HT-29 (cell line): ENCODE measurements around the gene ZDHHC7. TPM values are rescaled to one million over a fixed set of nuclear protein-coding genes. Genes with fewer than 3 reads are reported as not detected.
"Not testable (repeated sequence)": the region's sequence is repeated elsewhere in the genome, so short reads cannot be mapped to it uniquely, and the experiment has no call there.

Source experiments
- DNase-seq: peaks from one replicate; pipeline ENCODE4 v3.0.0-alpha.2; 2015; ENCODE audit warnings: low spot score
- total RNA-seq: library from RNA; depleted of rRNA; stranded (reverse); fragments of >200 nt; shearing (Covaris generic); gene quantifications from 2 replicates; pipeline ENCODE4 v1.2.3, GENCODE V29; 2014; rRNA removed

ZDHHC7 gene, protein sequence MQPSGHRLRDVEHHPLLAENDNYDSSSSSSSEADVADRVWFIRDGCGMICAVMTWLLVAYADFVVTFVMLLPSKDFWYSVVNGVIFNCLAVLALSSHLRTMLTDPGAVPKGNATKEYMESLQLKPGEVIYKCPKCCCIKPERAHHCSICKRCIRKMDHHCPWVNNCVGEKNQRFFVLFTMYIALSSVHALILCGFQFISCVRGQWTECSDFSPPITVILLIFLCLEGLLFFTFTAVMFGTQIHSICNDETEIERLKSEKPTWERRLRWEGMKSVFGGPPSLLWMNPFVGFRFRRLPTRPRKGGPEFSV
- 40.1 and 40.3 TPM in 2 replicates for total RNA-seq

DNA sequence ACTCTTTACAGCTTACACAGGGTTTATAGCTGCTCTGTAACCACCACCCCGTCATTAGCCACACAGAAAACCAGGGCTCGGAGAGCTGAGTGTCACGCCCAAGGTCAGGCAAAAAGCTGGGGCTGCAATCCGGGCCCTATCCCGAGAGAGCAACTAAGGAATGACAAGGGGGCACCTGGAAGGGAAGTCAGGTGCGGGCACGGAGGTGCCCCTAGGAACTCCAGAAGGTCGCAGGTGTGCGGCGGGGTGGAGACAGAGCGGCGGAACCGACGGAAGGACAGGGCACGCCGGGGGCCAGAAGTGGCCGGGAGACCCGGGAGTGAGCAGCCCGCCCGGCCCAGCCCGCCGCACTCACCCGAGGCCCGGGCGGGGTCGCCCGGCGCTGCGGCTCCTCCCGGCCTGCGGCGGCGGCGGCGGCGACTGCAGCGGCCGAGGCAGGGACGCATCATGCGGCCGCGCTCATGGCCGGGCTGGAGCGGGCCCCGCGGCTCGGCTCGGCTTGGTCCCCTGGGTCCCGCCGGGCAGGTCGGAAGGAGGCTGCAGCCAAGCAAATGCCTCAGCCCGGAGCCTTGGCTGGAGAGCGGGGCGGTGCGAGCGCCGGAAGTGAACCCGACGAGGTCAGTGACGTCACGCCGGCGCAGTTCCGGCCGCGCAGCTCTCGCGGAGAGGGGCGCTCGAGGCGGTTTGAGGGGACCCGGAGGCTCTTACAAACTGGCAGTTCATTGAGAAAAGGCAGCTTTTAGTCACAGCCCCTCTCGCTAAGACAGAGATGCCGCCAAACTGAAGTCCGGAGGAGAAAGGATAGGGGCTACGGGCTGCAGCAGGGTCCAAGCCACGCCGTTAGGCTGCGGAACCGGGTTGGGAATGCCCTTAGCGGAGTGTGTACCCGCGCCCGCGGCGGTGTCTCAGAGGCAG lies at the start of gene ZDHHC7:
ZDHHC7 (minus strand) TSS at position 605 of the 915 bp plus-strand sequence. CDS start 20,917 bp downstream, outside the sequence.
- DNase-seq, result peak; percentile 89

DNA sequence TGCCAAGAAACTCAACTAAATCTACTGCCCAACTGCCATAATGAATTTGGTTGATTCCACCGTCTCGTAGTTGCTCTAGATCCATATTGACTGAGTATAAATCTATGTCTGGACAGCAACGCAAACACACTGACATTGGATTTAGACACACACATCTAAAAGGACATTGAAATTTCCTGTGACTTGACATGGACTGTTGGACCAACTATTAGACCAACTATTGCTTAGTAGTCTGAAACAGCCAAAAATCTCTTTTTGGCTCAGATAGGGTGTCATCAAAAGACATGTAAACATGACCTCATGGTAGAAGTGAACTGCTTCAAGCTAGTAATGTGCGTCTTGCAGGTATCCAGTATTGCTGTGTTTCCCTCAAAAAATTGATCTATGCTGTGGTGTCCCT lies 47.6 kb upstream of the ZDHHC7 start:
- DNase-seq, result no peak

DNA sequence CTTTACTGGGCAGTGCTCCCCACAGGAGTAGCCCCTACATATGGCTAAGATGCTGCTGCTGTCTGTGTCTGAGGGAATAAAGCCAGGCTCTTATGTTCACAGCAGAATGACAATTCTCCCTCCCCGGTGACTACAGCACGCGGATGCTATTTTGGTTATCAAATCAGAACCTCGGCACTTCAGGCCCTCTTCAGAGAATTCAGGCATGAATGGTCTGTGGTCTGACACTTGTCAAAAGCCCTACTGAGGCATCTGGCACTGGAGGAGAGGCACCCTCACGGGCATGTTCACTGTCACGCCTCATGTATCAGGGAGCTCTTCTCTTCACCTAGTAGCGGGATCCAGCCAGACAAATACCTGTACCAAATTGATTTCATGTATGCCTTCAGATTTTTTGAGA lies 46.6 kb upstream of the ZDHHC7 start:
- DNase-seq, result no peak

DNA sequence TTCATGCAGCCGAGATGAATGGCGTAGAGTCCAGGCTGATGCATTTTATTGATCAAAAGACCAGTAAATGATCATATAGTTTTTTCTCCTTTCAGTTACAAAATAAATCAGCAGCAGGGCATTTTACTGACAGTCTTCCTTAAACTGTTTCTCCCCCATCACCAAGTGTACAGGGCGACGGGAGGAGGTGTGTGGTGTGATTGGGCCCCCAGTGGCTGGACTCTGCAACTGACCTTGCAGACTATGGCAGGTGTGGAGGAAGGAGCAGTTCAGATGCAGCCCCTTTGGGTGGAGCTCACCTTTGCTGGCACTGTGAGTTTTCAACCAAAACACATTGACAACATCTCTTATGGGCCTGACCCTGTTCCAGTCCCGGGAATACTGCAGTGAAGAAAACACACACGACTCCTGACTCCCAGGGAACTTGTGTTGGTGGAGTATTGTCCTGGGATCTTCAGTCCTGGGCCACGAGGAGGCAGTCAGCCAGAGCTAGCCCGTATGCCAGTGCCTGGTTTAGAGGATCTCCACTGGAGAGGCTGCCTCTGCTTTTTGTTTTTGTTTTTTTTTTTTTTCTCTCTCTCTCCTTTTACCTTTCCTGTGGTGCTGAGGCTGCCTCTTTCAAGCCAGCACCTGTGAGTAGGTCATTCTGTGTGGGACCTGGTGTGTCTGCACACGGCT lies 46.0 kb upstream of the ZDHHC7 start:
- peak; percentile 54 for DNase-seq

DNA sequence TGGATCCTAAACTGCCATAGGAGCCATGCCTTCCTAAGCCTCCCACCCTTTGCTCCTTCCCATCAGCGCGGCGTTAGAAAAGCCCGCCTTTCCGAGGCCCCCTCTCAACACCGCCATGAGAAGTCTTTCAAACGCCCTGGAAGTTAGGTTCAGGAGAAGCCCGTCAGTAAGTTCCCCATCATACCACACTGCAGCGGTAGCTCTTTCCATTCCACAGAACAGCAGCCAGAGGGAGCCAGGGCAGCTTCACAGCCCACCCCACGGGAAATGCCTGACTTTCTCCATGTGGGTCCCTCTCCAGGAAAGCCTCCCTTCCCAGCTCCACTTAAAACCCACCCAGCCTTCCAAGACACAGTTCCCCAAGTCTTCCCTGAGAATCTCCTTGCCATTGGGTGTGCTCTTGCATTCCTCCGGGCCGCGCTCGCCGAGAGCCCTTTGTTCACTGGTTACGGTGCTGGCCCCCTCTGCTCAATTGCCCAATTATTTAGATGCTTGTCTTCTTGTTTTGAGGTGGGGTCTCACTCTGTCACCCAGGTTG lies 44.9 kb upstream of the ZDHHC7 start:
- DNase-seq, result no peak

DNA sequence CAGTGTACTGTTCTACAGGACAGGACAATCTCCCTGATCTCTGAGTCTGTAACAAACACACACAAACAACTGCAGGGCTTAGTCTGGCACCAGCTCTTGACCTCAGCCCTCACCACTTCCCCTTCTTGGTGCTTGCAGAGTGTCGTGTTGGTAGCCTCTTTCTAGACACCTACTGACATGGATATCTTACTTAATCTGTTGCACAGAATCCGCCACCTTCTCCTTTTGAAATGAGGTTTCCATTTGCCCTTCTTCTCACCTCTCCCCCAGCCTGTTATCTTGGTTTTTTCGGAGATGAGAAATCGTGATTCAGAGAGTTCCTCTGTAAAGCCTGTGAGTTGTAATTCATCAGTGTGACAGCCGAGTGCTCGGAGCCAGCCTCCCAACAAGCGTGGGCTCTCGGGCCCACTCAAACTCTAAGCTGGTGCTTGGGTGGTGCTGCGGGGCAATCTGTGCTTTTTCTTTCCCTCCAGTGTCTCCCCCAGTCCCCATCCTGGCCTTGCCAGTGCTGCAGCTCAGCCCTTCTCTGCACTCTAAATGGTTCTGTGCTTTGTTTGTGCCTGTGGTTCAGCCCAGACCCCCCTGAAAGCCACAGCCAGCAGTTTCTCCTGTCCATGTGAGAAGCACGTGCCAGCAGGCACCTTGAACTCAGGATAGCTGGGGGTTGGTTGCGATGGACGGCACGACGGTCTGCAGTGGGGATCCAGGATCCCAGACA lies 44.3 kb upstream of the ZDHHC7 start:
- DNase-seq, result no peak

DNA sequence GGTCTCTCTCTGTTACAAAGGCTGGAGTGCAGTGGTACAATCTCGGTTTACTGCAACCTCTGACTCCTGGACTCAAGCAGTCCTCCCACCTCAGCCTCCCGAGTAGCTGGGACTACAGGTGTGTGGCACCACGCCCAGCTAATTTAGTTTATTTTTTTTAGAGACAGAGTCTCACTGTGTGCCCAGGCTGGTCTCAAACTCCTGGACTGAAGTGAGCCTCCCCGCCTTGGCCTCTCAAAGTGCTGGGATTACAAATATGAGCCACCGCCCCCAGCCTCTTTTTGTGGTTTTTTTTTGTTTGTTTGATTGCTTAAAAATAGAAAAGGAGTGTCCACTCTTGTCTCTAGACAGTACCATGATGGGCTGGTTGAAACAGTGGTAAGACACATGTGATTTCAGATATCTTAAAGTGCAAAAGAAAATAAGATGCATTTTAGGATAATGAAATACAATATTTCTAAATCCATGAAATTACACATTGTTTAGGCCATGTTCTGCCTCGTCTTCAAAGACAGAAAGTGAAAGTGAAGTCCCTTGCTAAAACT lies 43.7 kb upstream of the ZDHHC7 start:
- DNase-seq, result no peak

DNA sequence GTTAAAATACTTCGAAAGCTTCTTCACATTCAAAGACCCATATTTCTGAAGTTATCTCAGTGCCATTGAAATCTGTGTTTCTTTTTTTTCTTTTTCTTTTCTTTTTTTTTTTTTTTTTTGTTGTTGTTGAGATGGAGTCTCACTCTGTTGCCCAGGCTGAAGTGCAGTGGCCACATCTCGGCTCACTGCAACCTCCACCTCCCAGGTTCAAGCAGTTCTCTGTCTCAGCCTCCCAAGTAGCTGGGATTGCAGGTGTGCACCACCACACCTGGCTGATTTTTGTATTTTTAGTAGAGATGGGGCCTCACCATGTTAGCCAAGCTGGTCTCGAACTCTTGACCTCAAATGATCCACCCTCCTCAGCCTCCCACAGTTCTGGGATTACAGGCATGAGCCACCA lies 43.0 kb upstream of the ZDHHC7 start:
- not testable (repeated sequence) for DNase-seq

DNA sequence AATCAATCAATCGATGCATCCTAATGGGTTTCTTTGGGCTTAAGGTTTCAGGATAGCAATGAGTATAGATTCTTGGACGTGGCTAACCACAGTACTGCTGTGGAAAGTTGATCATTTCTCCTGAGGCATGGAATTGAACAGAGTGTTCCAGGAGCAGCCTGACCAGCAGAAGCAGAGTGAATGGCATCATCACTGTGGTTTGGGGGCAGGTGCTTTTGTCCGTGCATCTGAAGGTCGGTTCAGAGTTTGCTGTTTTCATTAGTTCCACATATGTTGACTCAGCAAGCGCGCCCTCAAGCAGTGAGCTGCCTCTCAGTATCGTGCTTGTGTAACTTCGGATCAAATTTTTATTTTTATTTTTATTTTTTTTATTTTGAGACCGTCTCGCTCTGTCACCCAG lies 41.2 kb upstream of the ZDHHC7 start:
- DNase-seq, result no peak

DNA sequence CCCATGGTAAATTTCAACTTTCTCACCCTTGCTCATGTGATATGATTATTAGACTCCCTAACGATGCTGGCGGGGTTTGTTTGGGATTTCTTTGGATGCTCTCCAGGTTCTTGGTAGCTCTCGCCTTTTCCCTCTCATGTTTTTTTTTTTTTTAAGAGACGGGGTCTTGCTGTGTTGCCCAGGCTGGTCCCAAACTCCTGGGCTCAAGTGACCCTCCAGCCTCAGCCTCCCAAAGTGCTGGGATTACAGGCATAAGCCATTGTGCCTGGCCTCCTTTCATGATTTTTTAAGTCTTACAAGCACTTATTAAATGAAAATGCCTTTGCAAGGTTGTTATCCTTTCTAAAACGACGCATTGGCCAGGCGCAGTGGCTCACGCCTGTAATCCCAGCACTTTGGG lies 40.3 kb upstream of the ZDHHC7 start:
- DNase-seq, result no peak

DNA sequence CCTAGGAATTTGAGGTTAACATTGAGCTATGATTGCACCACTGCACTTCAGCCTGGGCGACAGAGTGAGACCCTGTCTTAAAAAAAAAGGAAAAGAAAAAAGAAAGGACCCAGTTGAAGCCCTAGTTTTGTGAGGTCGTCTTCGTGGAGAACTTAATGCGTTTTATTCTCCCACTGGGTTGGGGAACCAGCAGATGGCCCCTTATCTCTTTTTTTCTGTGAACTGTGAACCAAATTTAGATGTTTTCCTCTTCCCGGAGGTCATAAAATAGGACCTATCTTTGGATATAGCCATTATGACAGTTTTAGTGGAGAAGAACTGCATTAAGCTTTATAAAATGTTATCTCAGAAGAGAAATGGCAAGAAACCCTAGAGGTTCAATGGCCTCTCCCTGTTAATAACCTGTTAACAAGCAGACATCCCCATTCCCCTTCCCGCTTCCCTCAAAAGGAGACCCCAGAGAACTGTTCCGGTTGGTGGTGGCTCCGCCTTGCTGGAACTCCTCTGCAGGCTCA lies 39.8 kb upstream of the ZDHHC7 start:
- DNase-seq, result no peak

DNA sequence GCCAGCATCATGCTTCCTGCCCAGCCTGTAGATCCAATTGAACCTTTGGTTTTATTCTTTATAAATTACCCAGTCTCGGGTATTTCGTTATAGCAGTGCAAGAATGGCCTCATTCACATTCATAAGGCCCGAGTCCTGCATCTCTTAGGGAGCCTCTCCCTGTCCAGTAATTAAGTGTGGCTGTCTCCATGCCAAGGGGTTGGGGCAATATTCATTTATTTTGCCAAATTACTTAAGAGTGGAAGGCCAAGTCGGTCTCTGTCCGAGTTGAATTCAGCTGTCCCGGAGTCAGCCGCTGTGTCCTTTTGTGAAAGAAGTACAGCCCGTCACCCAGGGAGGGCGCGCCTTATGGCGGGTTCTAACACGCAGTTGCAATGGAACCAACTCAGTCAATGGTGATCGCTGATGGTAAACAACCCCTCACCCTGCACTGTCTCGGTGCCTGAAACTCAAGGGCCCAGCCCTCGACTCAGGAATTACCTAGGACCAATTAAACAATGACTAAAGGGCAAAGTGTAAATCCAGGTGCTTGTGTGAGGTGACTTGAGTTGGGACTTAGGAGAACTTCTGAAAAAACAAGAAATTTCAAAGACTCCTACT lies 38.5 kb upstream of the ZDHHC7 start:
- DNase-seq, result no peak

DNA sequence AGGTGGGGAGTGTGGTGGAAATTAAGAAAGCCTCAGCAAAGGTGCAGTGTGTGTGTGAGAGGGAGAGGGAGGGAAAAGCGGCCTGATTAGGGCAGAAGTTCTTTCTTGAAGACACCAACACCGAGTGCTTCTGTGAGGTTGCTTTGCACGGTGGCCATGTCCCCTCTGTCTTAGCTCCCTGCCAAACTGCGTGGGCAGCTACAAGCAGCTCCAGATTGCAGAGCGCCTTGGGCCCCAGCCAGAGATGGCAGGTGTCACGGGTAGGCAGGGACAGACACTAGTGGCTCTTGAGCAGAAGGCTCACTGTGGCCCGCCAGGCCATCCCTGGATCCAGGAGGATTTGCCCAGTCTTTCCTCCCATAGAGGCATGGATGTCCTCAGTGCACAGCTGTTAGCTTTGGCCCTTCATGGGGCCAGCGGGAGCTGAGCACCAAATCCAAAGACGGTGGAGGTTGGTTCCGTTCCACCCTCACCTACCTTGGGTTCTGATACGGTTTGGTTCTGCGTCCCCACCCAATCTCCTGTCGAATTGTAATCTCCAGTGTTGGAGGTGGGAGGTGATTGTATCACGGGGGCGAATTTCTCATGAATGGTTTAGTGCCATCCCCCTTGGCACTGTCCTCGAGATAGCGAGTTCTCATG lies 37.7 kb upstream of the ZDHHC7 start:
- DNase-seq, result no peak

DNA sequence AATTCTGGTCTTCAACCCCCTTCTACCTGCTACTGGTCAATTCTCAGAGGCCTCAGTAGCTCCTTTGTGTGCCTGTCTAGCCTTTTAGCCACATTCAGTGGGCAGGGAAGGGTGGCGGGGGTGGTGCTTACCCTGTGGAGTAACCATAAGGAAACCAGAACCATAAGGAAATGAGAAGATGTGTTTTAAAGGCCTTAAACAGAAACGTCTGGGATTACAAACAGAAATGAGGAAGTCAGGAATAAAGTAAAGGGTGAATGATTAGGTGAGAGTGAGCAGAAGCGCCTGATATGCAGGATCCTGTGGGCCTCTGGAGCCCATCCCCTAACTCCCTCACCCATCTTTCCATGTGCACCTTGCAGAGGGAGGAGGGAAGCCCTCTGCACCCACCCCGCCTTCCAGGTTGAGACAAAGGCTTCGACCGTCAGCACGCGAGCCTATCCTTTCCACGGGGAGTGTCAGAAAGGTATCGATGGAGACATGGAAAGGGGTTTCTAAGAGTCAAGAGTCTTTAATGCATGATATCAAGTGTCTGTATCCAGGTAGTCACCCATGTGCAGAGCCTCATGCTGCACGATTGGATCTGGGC lies 36.6 kb upstream of the ZDHHC7 start:
- no peak for DNase-seq

DNA sequence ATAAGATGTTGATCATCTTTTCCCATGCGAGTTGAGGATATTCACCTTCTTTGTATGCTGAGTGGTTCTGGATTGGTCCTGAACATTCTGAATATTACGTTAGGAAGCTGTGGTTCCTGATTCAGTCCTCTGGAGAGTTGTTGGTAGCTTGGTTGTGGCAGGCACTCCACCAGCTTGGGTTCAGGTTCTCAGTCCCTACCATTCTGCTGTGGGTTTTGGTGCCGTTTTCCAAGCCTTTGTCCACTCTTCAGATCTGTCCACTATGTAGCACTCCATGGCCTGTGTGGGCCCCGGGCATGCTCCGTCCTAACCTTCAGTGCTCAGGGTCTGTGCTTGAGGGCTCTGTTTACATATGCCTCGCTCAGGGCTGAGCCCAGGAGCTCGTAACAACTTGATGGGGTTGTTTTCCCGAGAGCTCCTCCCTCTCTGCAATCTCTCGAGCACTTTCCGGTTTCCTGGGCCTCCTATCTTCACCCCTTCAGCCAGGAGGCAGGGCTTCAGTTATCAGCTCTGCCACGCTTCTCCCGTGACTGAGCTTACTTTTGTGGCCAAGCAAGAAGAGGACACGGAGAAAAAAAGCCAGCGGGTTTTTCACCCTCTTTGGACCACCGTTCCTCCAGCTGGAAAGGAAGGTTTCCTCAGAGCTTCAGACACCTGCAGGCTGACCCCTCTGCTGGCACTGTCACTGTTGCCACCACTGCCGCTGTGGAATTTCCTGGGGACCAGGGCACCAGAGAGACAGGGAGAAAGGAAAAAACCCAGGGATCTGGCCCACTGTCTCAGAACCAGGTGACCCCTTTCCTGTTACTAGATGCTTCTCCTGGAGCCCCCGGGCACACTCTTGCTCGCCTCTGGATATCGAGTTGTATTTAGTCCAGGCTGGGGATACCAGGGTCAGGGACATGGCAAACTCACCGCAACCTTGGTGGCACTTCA lies 35.9 kb upstream of the ZDHHC7 start:
- peak; percentile 19 for DNase-seq

DNA sequence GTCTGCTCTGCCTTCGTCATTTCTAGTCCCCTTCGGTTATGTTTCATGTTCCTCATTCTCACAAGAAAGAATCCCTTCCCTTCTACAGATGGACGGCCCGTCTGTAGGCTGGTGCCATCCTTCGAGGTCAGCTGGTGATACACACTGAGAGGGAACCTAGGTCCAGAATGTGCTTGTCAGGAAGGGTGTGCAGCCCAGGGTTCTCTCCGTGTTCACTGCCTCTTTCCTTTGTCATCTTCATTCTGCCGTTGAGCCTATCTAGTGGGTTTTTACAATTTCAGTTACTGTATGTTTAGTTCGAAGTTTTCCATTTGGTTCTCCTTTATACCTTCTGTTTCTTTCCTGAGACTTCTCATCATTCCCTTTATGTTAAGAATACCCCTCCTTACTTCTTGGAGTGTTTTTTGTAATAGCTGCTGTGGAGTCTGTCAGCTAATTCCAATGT lies 35.2 kb upstream of the ZDHHC7 start:
- DNase-seq, result no peak

DNA sequence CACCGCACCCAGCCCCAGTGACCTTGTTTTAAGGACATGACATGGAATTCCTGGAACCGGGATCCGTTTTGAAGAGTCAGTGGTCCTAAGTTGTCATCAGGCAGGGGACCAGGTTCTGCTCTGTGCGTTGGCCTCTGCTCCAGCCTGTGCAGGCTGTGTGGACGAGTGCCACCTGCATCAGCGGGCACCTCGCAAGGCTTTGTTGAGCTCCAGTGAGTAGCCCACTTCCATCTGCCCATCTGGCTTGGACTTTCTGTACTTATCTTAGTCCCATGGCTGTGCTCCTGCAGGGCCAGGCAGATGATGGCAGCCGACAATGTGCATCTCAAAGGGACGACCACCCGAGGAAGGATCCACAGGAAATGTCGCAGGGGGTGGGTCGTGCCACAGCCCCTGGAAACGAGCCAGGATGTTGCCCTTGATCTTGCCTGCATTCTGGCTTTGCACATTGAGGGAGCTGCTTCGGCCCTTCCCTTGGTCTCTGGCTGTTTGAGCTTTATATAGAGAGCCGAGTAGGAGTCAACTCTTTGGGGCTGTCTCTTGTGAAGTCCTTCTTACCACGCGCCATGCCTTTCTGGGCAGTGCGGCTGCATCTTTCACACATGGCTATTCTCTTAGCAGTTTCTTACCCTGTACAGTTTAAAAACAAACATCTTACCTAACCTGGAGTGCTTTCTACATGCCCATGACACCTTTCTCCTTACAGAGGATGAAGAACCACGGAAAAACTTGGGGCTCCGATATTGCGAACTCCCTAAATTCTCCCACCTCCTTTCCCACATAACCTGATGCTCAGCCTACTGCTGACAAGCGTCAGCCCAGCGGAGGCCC lies 34.5 kb upstream of the ZDHHC7 start:
- DNase-seq, result no peak
